ENCODE results near the gene ACER3.

ACER3 gene

GRCh38 chr11:77068457-77069335, 208.0 kb downstream of the ACER3 start:
- H3K36me3 ChIP-seq (ENCODE audit: control insufficient read depth in 1 of 2, insufficient read depth in 2 of 2, low read length in 2 of 2), result peaks cover 0 to 3% of the 10 kb centered on the region in 2 donors

GRCh38 chr11:77069336-77069968, 208.7 kb downstream of the ACER3 start:
- Histone ChIP-seq H3K9me3 (ENCODE audit: control insufficient read depth in 1 of 2, low read length in 2 of 2) (no peaks in the 10 kb centered on the region), H3K4me3 (ENCODE audit: low read depth in 1 of 2, low read length in 2 of 2) (peak overlapping the region; percentile 77 to 81), H3K27ac (ENCODE audit: low read depth, low read length) (no peak overlapping the region), H3K9ac (ENCODE audit: low read depth in 1 of 2, low read length in 2 of 2) (peak overlapping the region; percentile 79 to 87), H3K4me1 (ENCODE audit: control insufficient read depth in 1 of 2, insufficient read depth in 2 of 2, low read length in 2 of 2) (peaks cover 85% of the 10 kb centered on the region in 2 donors), H3K36me3 (ENCODE audit: control insufficient read depth in 1 of 2, insufficient read depth in 2 of 2, low read length in 2 of 2) (peaks cover 0 to 3% of the 10 kb centered on the region in 2 donors), H3K27me3 (ENCODE audit: control insufficient read depth in 1 of 2, insufficient read depth in 2 of 2, low read length in 2 of 2) (no peaks in the 10 kb centered on the region)

More at GRCh38 chr11:77068457-77069335, 208.0 kb downstream of the ACER3 start:
- H3K4me1 ChIP-seq (ENCODE audit: control insufficient read depth in 1 of 2, insufficient read depth in 2 of 2, low read length in 2 of 2), result peaks cover 80 to 84% of the 10 kb centered on the region in 2 donors
- H3K9ac ChIP-seq (ENCODE audit: low read depth in 1 of 2, low read length in 2 of 2), result peak overlapping the region; percentile 79 to 87
- no peaks in the 10 kb centered on the region for H3K27me3 ChIP-seq (ENCODE audit: control insufficient read depth in 1 of 2, insufficient read depth in 2 of 2, low read length in 2 of 2)
- no peak overlapping the region for H3K27ac ChIP-seq (ENCODE audit: low read depth, low read length)
- no peaks in the 10 kb centered on the region for H3K9me3 ChIP-seq (ENCODE audit: control insufficient read depth in 1 of 2, low read length in 2 of 2)
- H3K4me3 ChIP-seq (ENCODE audit: low read depth in 1 of 2, low read length in 2 of 2), result peak overlapping the region; percentile 77 to 81

GRCh38 chr11:77069969-77070582, 209.4 kb downstream of the ACER3 start:
- H3K4me1 ChIP-seq (ENCODE audit: control insufficient read depth in 1 of 2, insufficient read depth in 2 of 2, low read length in 2 of 2), result peaks cover 85% of the 10 kb centered on the region in 2 donors
- H3K9ac ChIP-seq (ENCODE audit: low read depth in 1 of 2, low read length in 2 of 2), result peak overlapping the region; percentile 30 to 79
- peak overlapping the region in 1 of 2 donors; percentile 77 for H3K4me3 ChIP-seq (ENCODE audit: low read depth in 1 of 2, low read length in 2 of 2)
- peaks cover 0 to 3% of the 10 kb centered on the region in 2 donors for H3K36me3 ChIP-seq (ENCODE audit: control insufficient read depth in 1 of 2, insufficient read depth in 2 of 2, low read length in 2 of 2)
- no peak overlapping the region for H3K27ac ChIP-seq (ENCODE audit: low read depth, low read length)
- no peaks in the 10 kb centered on the region for H3K9me3 ChIP-seq (ENCODE audit: control insufficient read depth in 1 of 2, low read length in 2 of 2)
- no peaks in the 10 kb centered on the region for H3K27me3 ChIP-seq (ENCODE audit: control insufficient read depth in 1 of 2, insufficient read depth in 2 of 2, low read length in 2 of 2)

GRCh38 chr11:77071077-77071476, 210.4 kb downstream of the ACER3 start:
- Histone ChIP-seq H3K9ac (ENCODE audit: low read depth in 1 of 2, low read length in 2 of 2) (peak overlapping the region in 1 of 2 donors; percentile 59), H3K4me1 (ENCODE audit: control insufficient read depth in 1 of 2, insufficient read depth in 2 of 2, low read length in 2 of 2) (peaks cover 79 to 80% of the 10 kb centered on the region in 2 donors), H3K27ac (ENCODE audit: low read depth, low read length) (no peak overlapping the region), H3K36me3 (ENCODE audit: control insufficient read depth in 1 of 2, insufficient read depth in 2 of 2, low read length in 2 of 2) (peaks cover 0 to 3% of the 10 kb centered on the region in 2 donors), H3K27me3 (ENCODE audit: control insufficient read depth in 1 of 2, insufficient read depth in 2 of 2, low read length in 2 of 2) (no peaks in the 10 kb centered on the region), H3K9me3 (ENCODE audit: control insufficient read depth in 1 of 2, low read length in 2 of 2) (no peaks in the 10 kb centered on the region), H3K4me3 (ENCODE audit: low read depth in 1 of 2, low read length in 2 of 2) (no peak overlapping the region)

GRCh38 chr11:77071671-77072605, 211.2 kb downstream of the ACER3 start:
- Histone ChIP-seq H3K27ac (ENCODE audit: low read depth, low read length) (peak overlapping the region; percentile 51), H3K9me3 (ENCODE audit: control insufficient read depth in 1 of 2, low read length in 2 of 2) (no peaks in the 10 kb centered on the region), H3K4me1 (ENCODE audit: control insufficient read depth in 1 of 2, insufficient read depth in 2 of 2, low read length in 2 of 2) (peaks cover 75 to 83% of the 10 kb centered on the region in 2 donors), H3K36me3 (ENCODE audit: control insufficient read depth in 1 of 2, insufficient read depth in 2 of 2, low read length in 2 of 2) (peaks cover 0 to 3% of the 10 kb centered on the region in 2 donors), H3K4me3 (ENCODE audit: low read depth in 1 of 2, low read length in 2 of 2) (peak overlapping the region in 1 of 2 donors; percentile 15), H3K9ac (ENCODE audit: low read depth in 1 of 2, low read length in 2 of 2) (peak overlapping the region; percentile 4 to 59), H3K27me3 (ENCODE audit: control insufficient read depth in 1 of 2, insufficient read depth in 2 of 2, low read length in 2 of 2) (no peaks in the 10 kb centered on the region)

- Histone ChIP-seq H3K36me3 (ENCODE audit: control insufficient read depth in 1 of 2, insufficient read depth in 2 of 2, low read length in 2 of 2) (peaks cover 0 to 3% of the 10 kb centered on the region in 2 donors), H3K4me3 (ENCODE audit: low read depth in 1 of 2, low read length in 2 of 2) (peak overlapping the region; percentile 4 to 14), H3K27me3 (ENCODE audit: control insufficient read depth in 1 of 2, insufficient read depth in 2 of 2, low read length in 2 of 2) (no peaks in the 10 kb centered on the region), H3K27ac (ENCODE audit: low read depth, low read length) (peak overlapping the region; percentile 89), H3K4me1 (ENCODE audit: control insufficient read depth in 1 of 2, insufficient read depth in 2 of 2, low read length in 2 of 2) (peaks cover 71 to 81% of the 10 kb centered on the region in 2 donors), H3K9me3 (ENCODE audit: control insufficient read depth in 1 of 2, low read length in 2 of 2) (no peaks in the 10 kb centered on the region), H3K9ac (ENCODE audit: low read depth in 1 of 2, low read length in 2 of 2) (peak overlapping the region; percentile 4 to 59)
Observed at GRCh38 chr11:77072851-77073327, 212.2 kb downstream of the ACER3 start.

- Histone ChIP-seq H3K27ac (ENCODE audit: low read depth, low read length) (peak overlapping the region; percentile 89), H3K4me3 (ENCODE audit: low read depth in 1 of 2, low read length in 2 of 2) (peak overlapping the region in 1 of 2 donors; percentile 12), H3K9ac (ENCODE audit: low read depth in 1 of 2, low read length in 2 of 2) (peak overlapping the region; percentile 4 to 59), H3K9me3 (ENCODE audit: control insufficient read depth in 1 of 2, low read length in 2 of 2) (no peaks in the 10 kb centered on the region), H3K4me1 (ENCODE audit: control insufficient read depth in 1 of 2, insufficient read depth in 2 of 2, low read length in 2 of 2) (peaks cover 65 to 75% of the 10 kb centered on the region in 2 donors), H3K27me3 (ENCODE audit: control insufficient read depth in 1 of 2, insufficient read depth in 2 of 2, low read length in 2 of 2) (no peaks in the 10 kb centered on the region), H3K36me3 (ENCODE audit: control insufficient read depth in 1 of 2, insufficient read depth in 2 of 2, low read length in 2 of 2) (peaks cover 0 to 3% of the 10 kb centered on the region in 2 donors)
Observed at GRCh38 chr11:77073328-77074001, 212.7 kb downstream of the ACER3 start.

- H3K27me3 ChIP-seq (ENCODE audit: control insufficient read depth in 1 of 2, insufficient read depth in 2 of 2, low read length in 2 of 2), result no peaks in the 10 kb centered on the region
- H3K27ac ChIP-seq (ENCODE audit: low read depth, low read length), result peak overlapping the region; percentile 89
- H3K36me3 ChIP-seq (ENCODE audit: control insufficient read depth in 1 of 2, insufficient read depth in 2 of 2, low read length in 2 of 2), result peaks cover 0 to 3% of the 10 kb centered on the region in 2 donors
- peaks cover 58 to 68% of the 10 kb centered on the region in 2 donors for H3K4me1 ChIP-seq (ENCODE audit: control insufficient read depth in 1 of 2, insufficient read depth in 2 of 2, low read length in 2 of 2)
- H3K9me3 ChIP-seq (ENCODE audit: control insufficient read depth in 1 of 2, low read length in 2 of 2), result no peaks in the 10 kb centered on the region
- H3K4me3 ChIP-seq (ENCODE audit: low read depth in 1 of 2, low read length in 2 of 2), result peak overlapping the region; percentile 13 to 37
- H3K9ac ChIP-seq (ENCODE audit: low read depth in 1 of 2, low read length in 2 of 2), result peak overlapping the region; percentile 59 to 75
Observed at GRCh38 chr11:77074205-77074604, 213.5 kb downstream of the ACER3 start.

Measured in duodenal mucosa (tissue), 2 donors.